GM19452 (cell line): ENCODE data around the gene BIRC7.

Experiments used
- ATAC-seq: cut with Tn5 transposase; IDR thresholded peaks from one replicate; pipeline ENCODE4 v1.9.1; 2021; ENCODE audit not compliant: unreplicated experiment

The BIRC7 gene

DNA sequence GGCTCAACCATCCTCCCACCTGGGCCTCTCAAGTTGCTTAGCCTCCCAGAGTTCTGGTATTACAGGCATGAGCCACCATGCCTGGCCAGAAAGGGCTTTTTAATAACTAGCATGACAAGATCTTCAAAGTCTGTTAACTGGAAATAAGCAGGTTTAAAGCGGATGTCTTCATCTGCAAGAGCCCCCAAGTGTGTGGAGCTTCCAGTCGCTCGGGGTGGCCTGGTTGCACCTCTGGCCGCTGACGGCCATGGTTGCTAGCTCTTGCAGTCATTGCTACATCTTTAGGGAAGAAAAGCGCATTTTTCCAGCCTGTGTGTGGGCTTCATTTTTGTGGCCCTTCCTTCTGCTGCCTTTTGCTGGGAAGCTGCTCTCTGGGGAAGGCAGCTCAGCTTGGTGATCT, 44.7 kb downstream of the BIRC7 start:
- ATAC-seq, result no peak

DNA sequence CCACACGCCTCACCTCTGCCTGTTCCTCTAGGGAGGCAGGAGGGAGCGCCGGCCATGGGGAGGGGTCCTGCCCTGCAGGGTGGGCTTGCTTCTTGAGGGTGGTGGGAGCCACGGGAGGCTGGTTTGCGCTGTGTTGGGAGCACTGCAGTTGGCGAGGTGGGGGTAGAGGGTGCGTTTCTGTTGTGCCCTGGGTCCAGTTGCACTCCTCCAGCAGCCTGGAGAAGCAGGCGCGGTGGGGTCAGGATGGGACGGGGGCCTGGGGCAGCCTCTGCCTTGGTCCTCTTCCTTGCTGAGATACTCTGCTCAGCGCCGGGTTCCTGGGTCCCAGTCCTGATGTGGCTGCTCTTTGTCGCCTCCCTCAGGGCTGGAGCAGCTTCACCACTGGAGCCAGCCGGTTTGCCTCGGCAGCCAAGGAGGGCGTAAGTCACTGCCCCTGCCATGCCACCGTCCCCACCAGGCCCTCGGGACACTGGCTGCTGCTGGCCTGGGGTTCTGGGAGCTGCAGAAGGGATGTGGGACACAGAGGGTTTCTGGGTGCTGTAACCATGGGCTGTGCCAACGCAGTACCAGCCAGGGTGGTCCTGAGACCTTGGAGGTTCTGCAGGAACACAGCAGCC, 45.3 kb downstream of the BIRC7 start:
- no peak for ATAC-seq

DNA sequence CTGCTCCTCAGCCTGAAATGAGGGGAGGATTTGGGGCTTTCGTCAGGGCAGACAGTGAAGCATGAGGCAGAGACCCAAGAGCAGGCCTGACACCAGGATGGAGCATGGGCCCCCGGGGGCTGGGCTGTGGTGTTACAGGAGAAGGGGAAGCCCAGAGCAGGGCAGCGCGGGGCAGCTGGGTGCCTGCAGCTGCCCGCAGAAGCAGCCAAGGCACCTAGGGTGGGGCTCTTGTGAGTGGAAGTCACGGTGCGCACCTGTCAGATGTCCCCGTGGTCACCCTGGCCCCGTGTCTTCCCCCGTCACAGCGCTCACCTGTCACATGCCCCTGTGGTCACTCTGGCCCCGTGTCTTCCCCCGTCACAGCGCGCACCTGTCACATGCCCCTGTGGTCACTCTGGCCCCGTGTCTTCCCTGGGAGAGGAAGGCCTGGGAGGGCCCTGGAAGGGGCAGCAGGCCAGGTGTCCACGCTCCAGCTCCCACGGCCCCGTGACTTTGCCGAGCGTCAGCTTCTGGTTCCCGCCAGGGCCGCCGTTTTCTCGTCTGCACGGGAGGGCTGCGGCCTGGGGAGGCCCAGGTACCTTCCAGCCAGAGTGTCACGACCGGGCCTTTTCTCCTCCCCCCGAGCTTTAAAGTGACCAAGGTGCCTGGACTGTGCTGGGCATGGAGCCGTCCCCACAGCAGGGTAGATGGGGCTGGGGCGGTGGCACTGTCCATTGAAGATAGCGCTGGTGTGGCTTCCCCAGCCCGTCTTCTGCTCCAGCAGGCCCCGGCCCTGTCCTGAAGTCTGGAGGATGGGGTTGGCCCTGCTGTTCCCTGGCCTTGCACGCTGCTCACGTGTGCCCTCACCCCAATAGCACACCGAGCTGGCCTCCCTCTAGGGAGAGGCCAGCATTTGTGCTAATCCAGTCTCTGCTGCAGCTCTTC, 46.3 kb downstream of the BIRC7 start:
- no peak for ATAC-seq

DNA sequence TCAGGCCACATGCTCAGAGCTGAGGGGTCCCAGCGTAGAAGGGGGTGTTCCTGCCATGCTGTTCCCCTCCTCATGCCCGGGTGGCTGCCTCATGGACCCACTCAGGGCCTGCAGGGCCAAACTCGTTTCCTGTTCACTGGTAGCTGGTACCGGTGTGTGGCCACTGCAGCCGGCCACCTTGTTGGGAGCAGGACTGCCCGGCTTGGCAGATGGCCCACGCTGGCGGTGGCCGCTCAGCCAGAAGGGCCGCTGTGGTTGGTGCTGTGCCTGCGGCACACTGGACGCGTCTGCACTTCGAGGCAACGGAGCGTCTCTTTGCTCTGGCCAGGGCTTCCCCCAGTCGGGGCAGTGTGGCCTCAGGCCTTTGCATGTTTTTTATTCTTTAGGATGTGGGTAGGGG, 47.2 kb downstream of the BIRC7 start:
- no peak for ATAC-seq

DNA sequence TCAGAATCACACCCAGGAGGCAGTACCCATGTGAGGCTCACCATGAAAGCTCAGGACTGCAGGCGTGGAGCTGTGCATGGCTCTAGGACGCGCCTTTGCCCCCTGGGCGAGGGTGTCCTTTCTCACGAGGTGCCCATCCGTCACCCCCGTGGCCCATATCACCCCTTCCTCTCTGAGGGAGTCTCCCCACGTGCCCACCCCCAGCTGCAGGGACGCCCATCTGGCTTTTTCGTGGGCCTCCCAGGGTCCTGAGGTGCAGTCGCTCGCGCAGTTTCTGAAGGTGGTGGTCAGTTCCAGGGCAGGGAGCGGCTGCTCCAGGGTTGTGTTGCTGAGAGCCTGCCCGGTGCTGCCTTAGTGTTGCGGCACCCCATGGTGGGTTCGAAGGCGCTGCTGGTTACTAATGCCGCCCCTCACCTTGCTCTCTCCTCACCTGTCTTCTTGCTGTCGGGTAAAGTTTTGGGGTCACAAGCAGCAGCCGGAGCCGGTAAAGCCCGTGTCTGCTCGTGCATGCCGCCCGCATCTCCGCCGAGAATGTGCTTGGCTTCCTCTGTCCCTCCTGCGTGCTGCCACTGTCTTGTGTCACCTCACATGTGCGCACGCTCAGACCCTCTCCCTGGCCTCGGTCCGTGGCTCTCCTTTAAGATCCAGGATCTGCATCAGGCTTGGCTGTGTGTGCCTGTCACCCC, 47.8 kb downstream of the BIRC7 start:
- ATAC-seq, result no peak

DNA sequence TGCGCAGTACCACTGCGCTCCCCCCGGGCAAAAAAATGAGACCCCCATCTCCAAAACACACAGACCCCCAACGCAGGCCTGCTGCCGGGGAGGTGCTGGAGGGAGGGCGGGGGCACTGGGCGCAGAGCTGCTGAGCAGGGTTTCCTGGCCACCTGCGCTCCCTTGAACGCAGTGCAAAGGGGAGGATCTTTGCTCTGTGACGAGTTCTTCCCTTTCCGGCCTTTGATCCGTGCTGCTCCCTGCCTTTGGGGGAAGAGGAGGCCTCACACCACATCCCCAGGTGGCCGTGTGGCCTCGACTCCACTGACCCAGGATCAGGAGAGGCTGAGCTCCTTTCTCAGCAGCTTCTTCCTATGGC, 48.4 kb downstream of the BIRC7 start:
- ATAC-seq, result no peak

DNA sequence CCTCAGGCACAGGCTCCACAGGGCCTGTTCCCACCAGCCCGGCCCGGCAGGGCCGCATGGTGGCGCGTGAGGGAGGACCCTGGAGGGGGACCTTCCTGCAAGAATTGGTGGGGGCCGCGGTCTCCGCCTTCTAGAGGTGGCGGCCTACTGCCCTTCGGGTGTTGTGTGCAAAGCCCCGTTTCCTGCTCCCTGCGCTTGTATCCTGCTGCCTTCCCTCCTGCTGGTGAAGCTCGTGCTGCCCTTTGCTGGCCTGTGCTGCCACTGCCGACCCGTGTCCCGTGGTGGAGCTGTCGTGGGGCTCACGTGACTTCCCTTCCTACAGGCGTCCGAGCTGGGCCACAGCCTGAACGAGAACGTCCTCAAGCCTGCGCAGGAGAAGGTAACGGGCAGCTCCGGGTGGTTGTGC, 48.8 kb downstream of the BIRC7 start:
- no peak for ATAC-seq

DNA sequence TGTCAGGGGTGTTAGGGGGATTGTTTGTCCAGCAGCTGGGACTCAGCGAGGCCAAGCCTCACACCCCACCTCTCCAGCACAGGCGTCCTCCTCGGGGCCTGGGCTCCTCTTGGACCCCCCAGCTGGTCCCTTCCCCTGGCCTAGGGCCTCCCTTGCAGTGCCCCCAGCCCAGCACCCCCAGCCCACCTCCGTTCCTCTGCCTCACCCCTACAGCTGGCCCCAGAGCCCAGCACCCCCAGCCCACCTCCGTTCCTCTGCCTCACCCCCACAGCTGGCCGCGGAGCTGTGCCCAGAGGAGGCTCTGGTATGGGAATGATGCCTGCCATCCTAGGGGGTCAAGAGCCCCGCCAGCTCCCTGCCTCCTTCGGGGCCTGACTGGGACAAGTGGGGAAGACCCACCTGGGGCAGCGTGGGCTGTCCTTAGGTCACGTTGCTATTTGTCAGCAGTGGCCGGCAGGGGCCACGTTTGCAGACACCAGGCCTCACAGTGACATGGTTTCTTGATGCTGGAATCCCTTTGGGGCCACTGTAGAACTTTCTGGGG, 49.3 kb downstream of the BIRC7 start:
- ATAC-seq, result no peak

DNA sequence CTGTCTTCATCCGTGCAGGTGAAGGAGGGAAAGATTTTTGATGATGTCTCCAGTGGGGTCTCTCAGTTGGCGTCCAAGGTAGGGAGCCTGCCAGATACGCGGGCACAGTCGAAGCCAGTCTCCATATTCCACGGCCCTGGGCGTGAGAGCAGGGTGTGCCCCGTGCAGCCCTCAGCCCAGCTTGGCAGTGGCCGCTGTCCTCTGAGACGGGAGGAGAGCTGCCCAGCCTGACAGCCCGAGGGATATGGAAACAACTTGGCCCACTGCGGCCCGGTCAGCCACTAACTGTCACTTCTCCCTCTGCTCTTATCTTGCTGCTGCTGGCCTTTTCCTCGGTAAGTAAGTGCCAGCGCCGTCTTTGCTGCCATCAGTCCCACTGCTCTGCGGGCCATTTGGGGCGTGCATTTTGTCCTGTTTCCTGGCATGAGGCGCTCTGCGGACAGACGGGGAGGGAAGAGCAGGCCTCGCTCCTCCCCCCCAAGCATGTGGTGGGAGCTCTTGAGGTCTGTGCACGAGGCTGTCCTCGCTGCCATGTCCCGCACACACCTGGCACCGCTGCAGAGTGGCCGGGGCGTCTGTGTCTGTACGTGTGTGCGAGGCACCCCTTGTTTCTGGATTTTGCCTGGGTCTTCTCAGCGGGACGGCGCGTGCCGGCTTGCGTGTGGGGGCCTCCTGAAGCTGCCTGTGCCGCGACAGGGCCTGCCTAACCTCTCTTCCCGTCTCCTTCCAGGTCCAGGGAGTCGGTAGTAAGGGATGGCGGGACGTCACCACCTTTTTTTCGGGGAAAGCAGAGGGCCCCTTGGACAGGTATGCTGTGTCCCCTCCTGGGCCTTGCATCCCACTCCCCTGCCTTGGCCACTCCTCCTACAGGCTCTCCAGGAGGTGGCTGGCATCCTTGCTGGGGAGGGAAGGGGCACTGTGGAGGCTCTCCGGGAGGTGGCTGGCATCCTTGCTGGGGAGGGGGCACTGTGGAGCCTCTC, 50.2 kb downstream of the BIRC7 start:
- no peak for ATAC-seq

DNA sequence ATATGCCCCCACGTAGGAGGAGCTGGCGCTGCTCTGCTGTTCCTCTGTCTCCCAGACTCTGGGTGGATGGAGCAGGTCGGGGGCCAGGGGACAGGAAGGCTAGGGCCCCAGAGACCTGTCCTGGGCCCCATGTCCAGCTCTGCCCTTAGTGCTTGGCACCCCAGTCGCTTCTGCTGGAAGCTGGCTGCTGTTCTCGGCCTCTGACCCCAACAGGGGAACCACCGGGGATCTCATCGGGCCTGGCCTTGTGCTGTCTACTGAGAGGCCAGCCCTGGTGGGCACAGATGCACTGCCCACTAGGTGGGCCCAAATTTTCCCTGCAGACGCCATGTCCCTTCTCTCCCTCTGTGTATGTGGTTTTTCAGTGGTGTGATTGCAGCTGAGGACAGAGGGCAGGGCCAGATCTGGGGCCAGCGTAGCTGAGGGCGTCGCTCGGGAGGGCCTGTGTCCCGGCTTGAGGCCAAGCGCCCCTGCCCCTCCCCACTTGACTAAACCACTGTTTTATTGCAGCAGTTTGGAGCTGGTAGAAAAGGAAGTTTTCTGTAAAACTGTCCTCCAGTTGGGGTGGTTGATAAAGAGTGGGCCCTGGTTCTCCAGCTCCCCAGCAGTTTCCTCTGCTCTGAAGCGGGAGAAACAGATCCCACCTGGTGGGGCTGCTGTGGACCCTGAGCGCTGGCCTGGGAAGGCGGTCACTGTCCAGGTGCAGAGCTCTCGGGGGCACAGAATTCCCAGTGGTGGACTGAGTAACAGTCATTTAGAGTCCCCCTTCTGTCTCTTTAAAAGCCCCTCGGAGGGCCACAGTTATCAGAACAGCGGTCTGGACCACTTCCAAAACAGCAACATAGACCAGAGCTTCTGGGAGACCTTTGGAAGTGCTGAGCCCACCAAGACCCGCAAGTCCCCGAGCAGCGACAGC, 51.3 kb downstream of the BIRC7 start:
- no peak for ATAC-seq

DNA sequence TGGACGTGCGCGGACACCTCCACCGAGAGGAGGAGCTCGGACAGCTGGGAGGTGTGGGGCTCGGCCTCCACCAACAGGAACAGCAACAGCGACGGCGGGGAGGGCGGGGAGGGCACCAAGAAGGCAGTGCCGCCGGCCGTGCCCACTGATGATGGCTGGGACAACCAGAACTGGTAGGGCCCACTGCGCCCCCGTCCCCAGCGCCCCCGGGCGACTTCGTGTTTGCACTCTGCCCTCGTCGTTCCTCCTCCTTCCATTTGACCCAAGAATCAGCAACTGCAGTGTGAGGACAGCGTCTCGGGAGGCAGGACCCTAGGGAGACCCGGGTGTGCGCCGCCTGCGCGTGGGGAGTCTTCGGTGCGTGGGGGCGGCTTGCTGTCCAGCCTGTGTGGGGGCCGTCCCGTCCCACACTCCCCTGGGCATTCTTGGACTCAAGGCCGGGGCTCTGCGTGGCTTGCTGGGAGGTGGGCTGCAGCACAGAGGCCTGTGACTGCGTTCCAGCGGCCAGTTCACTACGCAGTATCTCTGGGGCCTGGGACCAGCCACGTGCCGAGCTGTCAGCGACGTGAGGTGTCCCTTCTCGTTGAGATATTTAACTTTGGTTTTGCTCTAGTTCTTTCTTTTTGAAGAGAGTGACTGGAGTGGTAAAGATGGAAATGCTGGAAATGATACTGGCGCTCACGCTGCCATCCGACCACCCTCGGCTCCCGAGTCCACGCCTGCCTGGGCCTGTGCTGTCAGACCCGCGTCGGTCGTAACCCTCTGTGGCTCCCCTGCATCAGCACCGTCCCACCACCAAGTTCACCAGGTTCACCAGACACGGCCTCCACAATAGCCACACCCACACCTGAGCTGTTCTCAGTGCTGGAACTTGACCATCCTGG, 52.2 kb downstream of the BIRC7 start:
- no peak for ATAC-seq

DNA sequence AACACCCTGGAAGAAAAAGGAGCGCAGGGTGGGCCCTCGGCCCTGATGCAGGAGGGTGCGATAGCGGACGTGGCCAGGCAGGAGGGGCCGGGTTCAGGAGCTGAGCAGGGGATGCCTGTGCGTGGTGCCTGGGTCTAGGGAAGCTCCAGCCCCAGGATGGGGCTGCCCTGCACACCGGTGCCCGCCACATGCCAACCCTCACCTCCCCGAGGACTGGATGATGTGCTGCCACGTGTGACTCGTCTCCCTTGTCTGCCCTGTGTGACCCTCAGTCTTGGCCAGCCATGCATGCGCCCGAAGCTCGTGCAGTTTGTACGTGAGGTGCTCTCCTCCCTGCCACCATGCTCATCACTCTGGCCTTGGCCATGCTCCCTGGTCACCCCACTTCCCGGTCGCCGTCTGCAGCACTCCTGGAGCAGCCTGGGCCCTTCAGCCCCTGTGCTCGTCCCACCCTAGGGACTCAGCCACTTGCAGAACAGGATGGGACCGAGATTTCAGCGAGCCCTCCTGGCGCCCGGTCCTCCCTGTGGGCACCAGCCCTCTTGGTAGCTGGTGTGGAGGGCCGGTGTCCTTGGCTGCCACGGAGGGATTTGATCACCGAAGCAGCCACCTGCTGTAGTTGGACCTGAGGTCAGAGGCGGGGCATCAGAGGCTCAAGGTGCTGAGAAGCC, 53.0 kb downstream of the BIRC7 start:
- ATAC-seq, result no peak

DNA sequence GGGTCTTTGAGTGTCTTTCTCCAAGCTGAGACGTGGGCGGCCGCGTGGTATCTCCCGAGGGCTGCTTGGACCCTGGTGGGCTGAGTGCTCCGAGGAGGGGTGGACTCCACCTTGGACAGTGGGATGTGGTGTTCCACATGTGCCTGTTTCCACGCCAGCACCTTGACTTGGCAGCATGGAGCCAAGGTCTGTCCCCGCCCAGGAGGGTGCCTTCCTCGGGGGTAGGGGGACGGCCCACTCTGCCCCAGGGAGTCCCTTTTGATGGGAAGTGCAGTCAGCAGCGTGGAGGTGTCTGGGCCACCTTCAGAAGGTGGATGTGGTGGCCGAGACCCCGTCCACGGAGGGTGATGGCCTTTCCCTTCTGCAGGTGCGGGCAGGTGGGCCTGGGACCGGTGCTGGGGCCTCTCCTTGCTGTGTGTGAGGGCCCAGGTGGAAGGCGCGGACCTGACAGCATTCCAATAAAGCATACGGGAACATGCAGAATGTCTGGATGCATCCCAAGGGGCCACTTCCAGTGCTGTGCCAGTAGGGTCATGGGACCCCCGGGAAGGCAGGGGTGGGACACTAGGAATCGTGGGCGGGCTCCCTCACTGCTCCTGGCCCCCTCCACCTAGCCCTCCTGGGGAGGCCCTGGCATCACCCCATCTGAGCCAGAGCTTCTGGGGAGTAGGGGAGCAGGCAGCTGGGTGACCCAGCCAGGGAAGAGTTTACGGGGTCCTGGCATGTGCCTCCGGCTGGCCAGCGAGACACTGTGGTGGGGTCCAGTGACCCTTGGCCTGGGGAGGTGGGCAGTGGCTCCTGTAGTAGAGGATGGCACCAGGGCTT, 53.8 kb downstream of the BIRC7 start:
- no peak for ATAC-seq
